Islet precursor cell (in vitro differentiated cells): ENCODE data around the gene BTBD1.
"Not testable (repeated sequence)": the region's sequence is repeated elsewhere in the genome, so short reads cannot be mapped to it uniquely, and the experiment has no call there.

Experiments
- DNase-seq: peaks from one replicate; pipeline ENCODE4 v3.0.0-alpha.2; 2018

BTBD1 gene

GRCh38 chr15:83092309-83092976, 25.4 kb upstream of the BTBD1 start:
- peak; percentile 85 for DNase-seq

GRCh38 chr15:83091965-83092308, 24.9 kb upstream of the BTBD1 start:
- DNase-seq = not testable (repeated sequence)

GRCh38 chr15:83090465-83090864, 23.4 kb upstream of the BTBD1 start:
- DNase-seq = no peak

GRCh38 chr15:83088876-83089275, 21.8 kb upstream of the BTBD1 start:
- DNase-seq = no peak

- DNase-seq = no peak
These were observed 20.5 kb upstream of the BTBD1 start for GRCh38 chr15:83087576-83087975.

- DNase-seq = not testable (repeated sequence)
These were observed 19.0 kb upstream of the BTBD1 start for GRCh38 chr15:83085864-83086552.

GRCh38 chr15:83085461-83085860, 18.4 kb upstream of the BTBD1 start:
- DNase-seq = not testable (repeated sequence)

- no peak for DNase-seq
These were observed 15.8 kb upstream of the BTBD1 start for GRCh38 chr15:83082730-83083386.

- no peak for DNase-seq
These were observed 14.4 kb upstream of the BTBD1 start for GRCh38 chr15:83081256-83082014.

DNA sequence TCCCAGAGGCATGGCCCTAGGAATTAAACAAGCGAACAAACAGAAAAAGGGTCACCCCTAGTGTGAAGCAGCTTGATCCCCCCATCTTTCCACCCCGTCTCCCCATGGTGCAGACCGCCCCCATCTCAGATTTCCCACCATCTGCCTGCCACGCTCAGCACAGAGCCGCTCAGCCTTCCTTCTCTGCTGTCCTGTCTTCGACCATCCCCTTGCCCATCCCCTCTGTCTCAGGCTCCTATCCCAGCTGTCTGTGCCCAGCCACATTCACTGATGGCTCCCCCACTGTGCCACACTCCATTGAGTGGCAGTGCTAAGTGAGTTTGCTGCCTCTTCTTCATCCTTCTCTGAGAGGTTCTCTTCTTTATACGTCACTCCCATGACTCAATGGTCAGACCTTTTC, 11.7 kb upstream of the BTBD1 start:
- no peak for DNase-seq

DNA sequence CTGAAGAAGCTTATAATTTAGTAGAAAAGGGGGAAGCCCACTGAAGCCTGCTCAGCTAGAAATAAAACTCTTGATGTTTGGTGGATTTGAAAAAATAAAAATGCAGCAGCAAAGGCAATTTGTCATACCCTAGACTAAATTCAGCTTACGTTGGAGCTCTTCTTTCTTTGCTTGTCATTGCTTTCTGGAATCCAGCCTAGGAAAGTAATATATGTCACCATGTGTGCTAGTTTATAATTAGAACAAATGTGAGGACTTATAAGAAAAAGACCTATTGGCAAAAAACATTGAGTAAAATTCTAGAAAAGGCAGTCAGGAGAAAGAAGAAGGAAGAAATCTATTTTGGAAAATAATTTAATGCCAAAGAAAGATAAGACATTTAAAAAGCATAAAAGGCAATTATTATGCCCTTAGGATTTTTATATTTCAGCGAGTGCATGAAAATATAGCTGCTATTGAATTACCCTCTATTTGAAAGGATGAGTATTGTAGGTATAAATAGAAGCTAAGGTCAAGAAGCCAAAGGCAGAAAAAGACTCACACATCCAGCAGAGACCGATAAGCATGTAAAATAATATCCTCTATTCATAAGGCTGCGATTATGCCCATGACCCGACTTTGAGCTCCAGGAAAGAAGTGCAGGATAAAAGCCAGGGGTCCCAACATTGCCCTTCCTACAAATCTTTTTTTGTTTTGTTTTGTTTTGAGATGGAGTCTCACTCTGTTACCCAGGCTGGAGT, 10.6 kb upstream of the BTBD1 start:
- no peak for DNase-seq

DNA sequence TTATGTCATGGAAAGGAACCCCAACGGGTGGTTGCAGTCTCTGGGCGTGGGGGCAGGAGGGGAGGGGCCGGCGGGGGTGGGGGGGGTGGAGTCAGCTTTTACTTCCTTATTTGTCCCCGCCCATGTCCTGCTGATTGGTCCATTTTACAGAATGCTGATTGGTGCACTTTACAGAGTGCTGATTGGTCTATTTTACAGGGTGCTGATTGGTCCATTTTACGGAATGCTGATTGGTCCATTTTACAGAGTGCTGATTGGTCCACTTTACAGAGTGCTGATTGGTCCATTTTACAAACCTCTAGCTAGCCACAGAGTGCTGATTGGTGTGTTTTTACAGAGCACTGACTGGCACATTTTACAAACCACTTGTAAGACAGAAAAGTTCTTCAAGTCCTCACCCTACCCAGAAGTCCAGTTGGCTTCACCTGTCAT, 2.2 kb upstream of the BTBD1 start:
- not testable (repeated sequence) for DNase-seq

GRCh38 chr15:83068054-83068453, 1.0 kb upstream of the BTBD1 start:
- no peak for DNase-seq

- DNase-seq = no peak
These were observed 548 bp upstream of the BTBD1 start for GRCh38 chr15:83067638-83067962.

- DNase-seq = peak; percentile 55
These were observed 868 bp downstream of the BTBD1 start for GRCh38 chr15:83066034-83066733.

DNA sequence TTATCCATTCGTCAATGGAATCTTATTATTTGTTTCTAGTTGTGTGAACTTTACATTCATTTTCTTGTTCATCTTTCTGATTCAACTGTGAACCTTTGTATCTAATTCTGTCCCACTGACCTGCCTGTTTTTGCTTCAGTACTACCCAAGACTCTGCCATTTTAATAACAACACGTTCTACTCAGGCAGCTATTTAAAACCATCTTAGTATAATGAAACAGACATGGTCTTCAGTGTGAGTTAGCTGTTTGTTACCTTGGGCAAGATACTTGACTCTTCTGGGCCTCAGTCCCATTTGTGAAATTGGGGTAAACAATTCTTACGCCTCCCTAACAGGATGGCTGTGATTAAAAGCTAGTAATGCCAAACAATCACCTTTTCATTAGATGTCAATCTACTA, 1.6 kb downstream of the BTBD1 start:
- DNase-seq = no peak

DNA sequence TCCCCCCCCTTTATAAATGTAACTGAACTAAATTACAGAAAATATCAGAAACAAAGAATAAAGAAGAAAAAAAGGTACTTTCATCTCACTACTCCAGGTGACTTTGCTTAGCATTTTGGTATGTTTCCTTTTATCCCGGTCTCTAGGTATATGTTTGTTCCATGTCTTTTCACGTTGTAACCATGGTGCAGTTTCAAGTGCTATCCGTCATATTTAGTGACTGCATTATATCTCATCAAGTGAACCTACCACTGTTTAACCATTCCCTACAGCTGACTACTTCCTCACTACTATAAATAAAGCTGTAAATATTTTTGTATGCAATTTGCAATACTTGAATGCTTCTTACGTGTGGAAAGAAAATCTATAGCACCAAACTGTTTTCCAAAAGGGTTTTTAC, 2.2 kb downstream of the BTBD1 start:
- DNase-seq = no peak

- no peak for DNase-seq
These were observed 3.5 kb downstream of the BTBD1 start for GRCh38 chr15:83063551-83063950.

DNA sequence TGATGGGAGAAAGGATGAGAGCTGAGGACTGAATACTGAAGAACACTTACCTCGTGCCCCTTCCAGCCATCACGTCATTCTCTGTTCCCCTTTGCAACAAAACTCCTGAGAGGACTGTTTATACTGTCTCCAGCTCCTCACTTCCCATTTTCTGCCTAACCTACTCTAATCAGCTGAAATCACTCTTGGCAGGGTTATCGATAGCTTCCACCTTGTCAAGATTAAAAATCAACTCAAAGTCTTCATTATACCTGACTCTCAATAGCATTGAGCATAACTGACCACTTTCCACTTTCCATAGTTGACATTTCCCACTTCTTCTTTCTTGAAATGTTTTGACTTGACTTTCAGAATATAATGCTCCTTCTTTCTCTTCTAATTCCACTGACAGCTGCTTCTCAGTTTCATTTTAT, 4.3 kb downstream of the BTBD1 start:
- DNase-seq = no peak

- peak; percentile 84 for DNase-seq
These were observed 5.4 kb downstream of the BTBD1 start for GRCh38 chr15:83061680-83062079.

DNA sequence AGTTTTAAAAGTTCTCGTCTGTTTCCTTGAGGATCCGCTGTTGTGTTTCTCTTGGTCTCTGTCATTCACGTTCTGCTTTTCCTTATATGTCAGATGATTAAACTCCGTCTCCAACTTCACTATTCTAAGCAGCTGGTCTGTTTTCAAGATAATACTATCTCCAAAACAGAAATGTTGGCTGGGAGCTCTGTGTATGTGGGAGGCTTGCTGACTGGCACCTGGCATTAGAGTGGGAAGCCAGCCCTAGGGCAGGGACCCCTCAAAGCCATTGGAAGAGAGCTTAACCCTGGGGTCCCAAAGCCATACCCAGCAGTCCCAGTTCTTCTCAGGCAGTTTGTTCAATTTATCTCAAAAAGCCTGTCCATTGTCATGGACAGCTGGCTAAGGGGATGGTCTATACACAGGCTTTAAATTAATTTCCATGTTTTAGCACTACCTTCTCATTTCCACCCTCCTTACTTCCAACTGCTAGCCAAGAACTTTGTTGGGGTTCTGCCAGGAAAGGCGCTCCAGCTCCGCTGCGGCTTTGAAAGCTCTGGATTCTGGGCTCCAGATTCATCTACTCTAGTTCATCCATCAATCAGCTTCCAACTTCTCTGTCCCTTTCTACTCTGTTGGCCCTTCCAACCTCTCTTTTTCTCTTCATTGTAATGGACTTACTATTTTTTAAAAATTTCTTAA, 9.2 kb downstream of the BTBD1 start:
- DNase-seq = no peak

DNA sequence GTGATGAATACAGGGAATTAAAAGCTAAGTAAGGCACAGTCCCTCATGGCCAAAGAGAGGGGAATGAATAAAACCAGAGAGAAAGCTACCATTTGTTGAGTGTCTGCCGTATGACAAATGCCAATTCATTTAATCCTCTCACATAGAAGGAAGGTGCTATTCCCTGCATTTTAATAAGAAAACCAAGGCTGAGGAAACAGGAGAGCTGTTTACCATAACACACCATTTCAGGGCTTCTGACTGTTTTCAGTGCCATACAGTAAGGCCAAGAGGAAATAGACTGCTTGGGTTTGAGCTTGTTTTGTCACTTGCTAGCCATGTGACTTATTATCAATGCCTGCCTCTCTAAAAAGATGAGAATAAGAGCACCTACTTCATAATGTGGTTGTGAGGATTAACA, 10.1 kb downstream of the BTBD1 start:
- no peak for DNase-seq
